HG03108 (cell line): ENCODE results near the gene E2F1.

Experiments
- ATAC-seq: cut with Tn5 transposase; IDR thresholded peaks from one replicate; pipeline ENCODE4 v1.9.1; 2021; ENCODE audit warnings: moderate library complexity; ENCODE audit not compliant: unreplicated experiment

Gene E2F1

GRCh38 chr20:33673114-33673409 is 13.1 kb downstream of the E2F1 start:
- no peak for ATAC-seq

- no peak for ATAC-seq
Measured at GRCh38 chr20:33672426-33673113, 13.6 kb downstream of the E2F1 start.

DNA sequence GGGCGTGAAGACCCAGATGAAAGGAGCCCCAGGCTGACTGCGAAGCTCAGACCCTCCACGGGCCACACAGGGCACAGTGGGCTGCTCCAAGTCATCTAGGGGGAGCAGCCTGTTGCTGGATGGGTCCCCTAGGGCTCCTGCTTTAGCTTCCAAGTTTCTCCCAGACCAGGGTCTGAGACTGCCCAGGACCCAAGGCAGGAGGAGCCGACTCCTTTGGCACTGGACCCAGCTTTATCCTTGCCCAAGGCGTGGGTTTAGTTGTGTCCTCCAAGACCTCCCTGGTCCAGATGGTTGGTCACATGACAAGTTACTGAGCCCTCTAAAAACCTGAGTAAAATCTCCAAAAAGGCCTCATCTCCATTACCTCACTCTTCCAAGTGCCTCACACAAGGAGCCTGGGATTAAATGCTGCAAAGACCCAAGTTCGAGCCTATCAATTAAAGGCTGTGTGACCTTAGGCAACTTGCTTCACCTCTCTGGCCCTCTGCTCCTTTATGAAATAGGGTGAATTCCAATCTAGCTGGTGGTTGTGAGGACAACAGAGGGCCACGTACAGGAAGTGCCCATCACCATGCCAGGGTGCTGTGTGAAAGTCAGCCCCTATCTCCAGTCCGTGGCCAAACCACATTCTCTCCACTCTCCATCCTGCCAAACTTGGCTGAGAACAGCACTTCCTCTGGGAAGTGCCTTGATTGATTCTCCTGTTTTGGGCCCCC is 14.5 kb downstream of the E2F1 start:
- ATAC-seq, result no peak

DNA sequence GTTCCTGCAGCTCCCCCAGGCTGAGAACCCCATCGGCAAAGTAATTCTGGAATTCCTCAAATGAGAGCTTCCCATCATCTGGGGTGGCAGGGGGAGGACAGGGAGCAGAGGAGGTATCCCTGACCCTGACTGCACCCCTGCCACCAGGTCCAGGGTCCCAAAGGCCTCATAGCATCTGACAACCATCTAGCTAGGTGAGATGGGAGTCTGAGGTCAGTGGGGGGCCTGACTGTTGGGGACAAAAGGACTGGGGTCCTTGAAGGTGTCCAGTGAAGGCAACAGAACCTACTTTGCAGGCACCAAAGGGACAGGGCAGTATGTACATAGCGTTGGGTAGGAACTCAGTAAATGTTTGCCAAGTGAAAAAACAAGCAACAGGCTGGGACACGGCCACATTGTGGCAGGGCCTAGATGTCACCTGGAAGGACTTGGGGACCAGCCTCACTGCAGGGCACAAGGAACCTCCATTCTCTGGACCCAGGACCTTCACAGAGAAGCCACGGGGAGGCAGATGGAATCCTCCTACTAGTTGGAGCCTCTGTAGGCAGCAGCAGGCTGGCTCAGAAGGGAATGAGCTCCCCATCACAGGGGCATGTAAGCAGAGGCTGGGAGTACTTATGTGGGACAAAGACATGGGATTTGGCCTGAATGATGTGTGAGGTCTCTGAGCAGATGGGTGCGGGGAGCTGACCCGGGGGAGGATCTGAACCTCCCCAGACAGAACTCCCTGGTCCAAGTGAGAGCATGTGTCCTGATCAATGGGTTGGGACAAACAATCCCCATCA is 15.3 kb downstream of the E2F1 start:
- ATAC-seq, result no peak

- no peak for ATAC-seq
Measured at GRCh38 chr20:33669873-33670640, 16.1 kb downstream of the E2F1 start.

GRCh38 chr20:33669224-33669623 is 17.0 kb downstream of the E2F1 start:
- ATAC-seq, result no peak

DNA sequence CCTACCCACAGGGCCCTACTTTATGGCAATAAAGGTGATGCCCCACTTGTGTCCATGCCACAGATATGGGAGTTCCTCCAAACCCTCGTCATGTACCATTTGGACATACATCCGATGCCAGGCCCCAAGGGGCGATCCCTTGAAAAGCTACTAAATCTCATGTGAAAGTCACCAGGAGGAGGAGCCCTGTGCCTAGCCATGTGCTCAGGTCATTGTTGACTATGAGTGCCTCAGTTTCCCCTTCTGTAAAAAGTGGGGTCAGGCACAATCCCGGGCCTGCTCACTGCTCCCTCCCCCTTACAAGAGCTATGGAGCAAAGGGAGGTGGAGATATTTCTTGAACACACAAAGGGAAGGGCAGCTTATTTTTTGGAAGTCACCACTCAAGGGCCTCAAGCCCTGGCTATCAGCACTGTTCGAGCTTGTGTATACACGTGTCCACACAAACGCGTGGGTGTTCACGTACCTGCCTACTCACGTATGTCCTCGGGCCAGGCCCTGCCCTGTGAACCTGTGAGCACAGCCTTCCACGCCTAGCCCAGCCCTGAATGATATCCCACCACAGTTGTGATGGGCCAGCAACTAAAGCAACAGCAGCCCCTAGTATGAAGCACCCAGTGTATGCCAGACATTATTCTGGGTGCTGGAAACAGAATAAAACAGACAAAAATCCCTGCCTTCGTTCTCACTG is 17.6 kb downstream of the E2F1 start:
- ATAC-seq, result no peak

DNA sequence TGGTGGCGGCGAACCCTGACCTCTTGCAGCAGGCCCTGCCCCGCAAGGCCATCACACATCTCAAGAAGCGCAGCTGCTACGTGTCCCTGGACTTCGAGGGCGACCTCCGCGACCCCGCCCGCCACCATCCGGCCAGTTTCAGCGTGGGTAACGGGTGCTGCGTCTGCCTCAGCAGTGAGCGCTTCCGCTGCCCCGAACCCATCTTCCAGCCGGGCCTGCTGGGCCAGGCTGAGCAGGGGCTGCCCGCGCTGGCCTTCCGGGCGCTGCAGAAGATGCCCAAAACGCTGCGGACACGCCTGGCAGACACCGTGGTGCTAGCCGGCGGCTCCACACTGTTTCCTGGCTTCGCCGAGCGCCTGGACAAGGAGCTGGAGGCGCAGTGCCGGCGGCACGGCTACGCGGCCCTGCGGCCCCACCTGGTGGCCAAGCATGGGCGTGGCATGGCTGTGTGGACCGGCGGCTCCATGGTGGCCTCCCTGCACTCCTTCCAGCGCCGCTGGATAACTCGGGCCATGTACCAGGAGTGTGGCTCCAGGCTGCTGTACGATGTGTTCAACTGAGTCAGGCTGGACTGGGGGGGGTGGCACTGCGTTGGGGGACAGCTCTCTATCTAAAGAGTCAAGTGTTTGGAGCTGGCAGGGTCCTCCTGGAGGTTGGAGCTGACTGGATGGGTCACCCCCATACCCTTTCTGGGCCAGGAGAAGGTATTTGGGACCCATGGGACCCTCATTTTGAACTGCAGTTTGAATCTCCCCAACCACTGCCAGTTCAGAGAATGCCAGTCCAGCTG is 18.3 kb downstream of the E2F1 start:
- peak; percentile 31 for ATAC-seq

- ATAC-seq, result peak; percentile 3
Measured at GRCh38 chr20:33667245-33667675, 18.9 kb downstream of the E2F1 start.

DNA sequence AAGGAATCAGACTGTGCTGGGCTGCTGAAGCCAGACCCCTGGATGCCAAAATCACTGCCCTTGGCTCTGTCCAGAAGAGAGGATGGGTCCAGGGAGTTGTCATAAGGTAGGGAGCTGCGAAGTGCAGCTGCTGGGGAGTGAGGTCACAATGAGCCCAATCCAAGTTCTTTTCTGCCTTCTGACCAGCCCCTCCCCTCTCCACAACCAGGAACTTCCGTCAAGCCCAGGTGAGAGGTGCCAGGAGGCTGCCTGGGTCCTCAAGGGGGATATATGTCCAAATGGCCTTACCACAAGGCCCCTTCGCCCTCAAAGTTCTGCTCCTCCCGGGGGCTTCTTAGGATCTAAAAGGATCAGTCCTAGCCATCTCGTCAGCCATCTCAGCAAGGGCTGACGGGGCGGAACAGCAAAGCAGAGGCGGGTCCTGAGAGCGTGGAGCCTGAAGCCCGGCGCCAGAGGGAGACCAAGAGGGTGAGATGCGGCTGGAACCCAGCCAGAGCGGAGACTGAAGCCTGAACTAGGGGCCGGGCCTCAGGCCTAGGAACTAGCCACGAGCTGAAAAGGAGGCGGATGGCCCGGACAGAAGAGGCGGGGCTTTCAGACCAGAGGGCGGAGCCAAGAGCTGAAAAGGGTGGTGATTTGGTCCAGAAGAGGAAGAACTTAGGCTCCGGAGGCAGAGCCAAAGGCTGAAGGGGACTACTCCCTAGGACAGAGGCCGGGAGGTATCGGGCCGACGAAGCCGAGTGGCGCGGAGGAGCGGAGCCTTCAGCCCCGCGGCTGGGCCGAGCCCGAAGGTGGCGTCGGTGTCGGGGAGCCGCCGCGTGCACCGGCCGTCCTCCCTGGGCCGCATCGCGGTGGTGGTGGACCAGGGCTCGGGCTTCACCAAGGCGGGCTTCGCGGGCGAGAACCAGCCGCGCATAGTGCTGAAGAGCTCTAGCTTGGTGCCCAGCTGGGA is 19.6 kb downstream of the E2F1 start, which contains the start of gene ACTL10:
TSS of gene ACTL10 (plus strand) at position 651 of the 952 bp plus-strand sequence. CDS start 555 bp downstream, outside the sequence.
- peak; percentile 61 for ATAC-seq

DNA sequence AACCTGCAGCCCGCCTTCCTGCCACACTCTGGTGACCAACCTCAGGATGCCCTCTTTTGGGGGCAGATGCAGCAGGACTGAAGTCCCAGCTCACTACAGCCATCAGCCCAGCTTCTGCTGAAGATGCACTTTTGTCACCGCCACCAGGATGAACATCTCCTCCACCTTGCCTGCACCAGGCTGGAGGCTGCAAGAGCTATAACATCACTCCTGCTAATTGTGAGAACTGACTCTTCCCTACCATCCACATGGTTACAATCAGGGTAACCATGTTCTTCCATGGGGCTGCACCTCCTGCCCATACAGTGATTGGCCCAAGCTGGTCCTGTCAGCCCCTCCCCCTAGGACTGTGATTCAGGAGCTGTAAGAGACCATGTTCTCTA is 21.4 kb downstream of the E2F1 start:
- no peak for ATAC-seq

DNA sequence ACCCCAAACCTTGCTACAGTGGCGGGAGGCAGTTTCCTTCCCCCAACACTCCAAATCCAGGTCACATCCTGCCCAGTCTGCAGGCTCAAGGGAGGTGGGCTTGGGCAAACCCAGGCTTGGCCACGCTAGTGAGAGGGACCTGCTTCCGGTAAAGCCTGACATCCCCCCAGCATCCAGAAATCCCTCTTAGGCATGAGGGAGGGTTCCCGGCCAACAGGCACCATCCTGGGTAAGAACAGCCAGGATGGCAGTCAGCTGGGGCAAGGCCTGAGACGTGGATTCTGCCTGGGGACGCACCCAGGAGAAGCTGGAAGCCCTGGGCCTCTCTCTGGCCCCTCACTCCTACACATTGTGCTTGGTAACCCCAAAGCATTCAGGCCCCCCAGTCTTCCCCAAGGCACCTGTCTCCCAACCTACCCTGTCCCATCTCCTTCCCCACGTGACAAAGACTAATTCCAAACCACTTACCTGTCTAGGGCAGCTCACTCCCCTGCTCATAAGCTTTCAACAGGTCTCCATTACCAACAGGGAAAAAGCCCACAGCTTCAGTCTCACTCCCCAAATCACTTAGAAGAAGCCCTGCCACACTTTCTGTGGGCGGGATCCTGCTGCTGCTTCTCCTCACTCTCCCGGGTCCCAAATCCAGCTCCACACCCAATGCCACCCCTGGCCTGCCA is 22.0 kb downstream of the E2F1 start:
- ATAC-seq, result no peak

GRCh38 chr20:33663161-33664084 is 22.8 kb downstream of the E2F1 start:
- ATAC-seq, result peak; percentile 36

DNA sequence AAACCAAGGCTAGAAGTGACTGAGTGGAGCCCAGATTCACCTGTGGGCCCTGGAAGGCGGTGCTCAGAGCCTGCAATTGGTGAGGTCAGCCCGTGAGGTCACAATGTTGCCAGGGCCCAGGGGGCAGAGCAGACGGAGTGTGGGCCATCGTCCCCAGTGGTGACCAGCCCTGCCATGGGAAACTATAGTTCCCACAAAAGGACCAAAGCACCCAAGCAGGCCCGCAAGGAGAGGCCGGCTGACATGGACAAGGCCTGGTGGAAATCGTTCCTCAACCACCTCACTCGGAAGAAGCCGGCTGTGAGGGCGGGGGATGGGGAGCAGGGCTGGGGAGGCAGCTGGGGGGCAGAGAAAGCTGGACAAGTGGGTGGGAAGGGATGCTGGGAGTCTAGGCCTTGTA is 24.0 kb downstream of the E2F1 start, which contains the start of gene C20orf144:
TSS of gene C20orf144 (plus strand) at position 156 of the 400 bp plus-strand sequence. CDS start at position 175, 19 bp downstream.
- no peak for ATAC-seq

DNA sequence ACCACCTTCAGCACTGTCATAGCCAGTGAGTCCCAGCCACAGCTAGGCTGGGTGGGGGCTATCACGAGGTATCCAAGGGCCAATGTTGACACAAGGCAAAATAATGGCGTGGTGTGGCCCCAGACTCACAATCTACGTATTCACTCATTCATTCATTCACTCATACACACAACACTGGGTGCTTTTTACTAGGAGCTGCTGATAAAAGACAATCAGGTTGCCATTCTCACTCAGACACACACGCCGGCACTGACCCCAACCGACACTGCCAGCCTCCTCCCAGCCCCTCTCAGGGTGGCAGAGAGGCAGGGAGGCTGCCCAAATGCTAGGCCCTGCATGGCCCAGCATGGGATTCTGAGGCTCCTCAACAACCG is 25.5 kb downstream of the E2F1 start:
- ATAC-seq, result no peak

DNA sequence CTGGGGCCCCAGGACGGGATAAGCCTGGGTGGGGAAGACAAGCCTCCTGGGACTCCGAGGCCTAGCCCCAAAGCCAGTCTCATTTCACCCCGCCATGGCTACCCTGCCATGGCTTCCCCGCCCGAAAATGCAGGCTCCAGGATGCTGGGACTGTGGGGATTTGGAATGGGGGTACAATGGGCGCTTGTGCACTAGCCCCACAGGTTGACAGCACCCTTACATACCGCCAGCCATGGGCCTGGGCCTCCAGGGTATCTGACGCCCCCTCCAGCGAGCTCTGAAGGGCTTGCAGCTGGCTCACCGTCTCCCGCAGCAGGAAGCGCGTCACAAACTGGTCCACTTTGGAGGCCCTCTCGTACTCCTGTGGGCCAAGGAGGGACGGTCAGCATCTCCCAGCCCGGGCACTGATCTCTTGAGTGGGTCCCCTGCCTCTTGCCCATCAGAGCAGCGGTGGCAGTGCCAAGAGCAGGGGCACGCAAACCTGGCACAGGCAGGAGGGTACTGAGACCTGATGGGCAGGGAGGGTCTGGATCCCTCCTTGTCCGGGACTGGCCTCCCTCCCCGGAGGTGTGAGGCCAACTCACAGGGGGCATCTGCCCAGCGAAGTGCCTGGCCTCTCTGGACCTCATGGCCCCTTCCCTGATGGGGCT is 26.0 kb downstream of the E2F1 start:
- ATAC-seq, result no peak
